ENCODE measurements around the gene GPR17. TPM values are rescaled to one million over a fixed set of nuclear protein-coding genes. Genes with fewer than 3 reads are reported as not detected.

The GPR17 gene
- total and polyA plus RNA-seq, 9 of the 15 experiments (the other 6 are each of a cell fraction or from before 2014, with no cell fraction given), result not detected

DNA sequence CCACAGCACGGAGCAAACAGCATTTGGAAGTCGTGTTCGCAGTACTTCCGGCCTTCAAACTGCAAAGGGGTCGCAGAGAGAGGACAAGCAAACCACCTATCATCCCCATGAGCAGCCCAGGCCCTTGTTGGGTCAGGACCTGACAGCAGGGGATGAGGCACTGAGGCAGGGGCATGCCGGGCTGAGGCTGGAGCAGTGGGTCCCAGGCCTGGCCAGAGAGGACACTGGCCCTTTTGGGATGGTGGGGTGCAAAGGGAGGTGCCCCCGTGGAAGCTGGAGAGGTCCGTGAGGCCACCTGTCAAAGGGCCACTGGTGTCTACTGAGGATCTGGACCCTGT is 8.9 kb downstream of the GPR17 start (continued):
- TF ChIP-seq TFAM (CRISPR knock-in tag; conservative IDR thresholded peaks at IDR 0.05), result no peak

DNA sequence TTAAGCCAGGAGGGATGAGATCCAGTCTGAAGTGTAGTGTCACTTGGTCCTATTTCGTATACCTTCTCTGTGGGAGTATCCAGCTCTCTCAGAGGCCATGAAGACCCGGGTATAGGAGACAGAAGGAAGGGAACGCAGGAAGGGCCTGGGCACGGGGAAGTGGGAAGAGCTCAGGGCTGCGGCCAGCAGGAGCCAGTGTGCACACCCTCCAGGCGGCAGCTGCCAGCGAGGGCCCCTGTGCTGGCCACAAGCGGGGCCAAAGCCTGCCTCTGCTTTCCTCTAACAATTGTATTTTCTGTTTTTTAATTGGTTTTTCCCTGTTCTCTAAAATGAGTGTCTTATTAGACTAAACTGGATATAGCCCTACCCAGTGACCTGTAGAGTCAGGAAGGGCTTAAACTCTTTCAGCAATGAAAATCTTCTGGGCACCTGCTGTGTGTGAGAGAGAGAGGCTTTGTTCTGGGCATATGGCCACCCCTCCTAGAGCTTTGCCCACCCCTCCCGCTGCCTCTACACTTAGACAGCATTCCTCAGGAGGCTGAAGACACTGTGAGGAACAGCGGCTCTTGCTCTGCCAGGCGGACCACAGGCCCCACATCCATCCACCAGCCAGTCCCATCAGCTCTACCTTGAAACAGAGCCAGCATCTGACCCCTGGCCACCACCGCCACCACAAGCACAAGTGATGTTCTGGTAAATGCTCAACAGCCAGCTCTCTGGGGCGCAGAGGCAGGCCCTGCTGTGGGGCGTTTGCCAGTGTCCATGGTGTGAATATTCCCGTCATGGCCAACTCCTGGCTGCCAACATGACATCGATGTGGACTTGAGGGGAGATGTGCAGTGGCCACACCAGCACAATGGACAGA is 9.5 kb downstream of the GPR17 start:
- Histone ChIP-seq H3K9ac (ENCODE audit: insufficient read depth in 1 of 2, low read depth in 2 of 2, low read length in 2 of 2) (no peak overlapping the region), H3K4me2 (ENCODE audit: insufficient read depth, low read length) (no peak overlapping the region), H3K9me1 (ENCODE audit: control insufficient read depth, insufficient read depth, low read length) (no peaks in the 10 kb centered on the region), H3K4me1 (replicated peaks in 1 of 2; ENCODE audit: control insufficient read depth in 2 of 2, insufficient read depth in 2 of 2, low read length in 2 of 2) (peaks cover 0 to 23% of the 10 kb centered on the region in 2 experiments; a peak in 1 of 5 replicates), H3K79me2 (ENCODE audit: control insufficient read depth, insufficient read depth, low read length) (no peaks in the 10 kb centered on the region), H3K9me3 (replicated peaks; ENCODE audit: control insufficient read depth, insufficient read depth, low read depth, low read length) (no peaks in the 10 kb centered on the region; the same call in 1 of the 2 replicates), H3K27ac (ENCODE audit: extremely low read depth, low read depth, low read length) (no peak overlapping the region), H4K20me1 (replicated peaks; ENCODE audit: control insufficient read depth, insufficient read depth, low read length) (peaks cover 13% of the 10 kb centered on the region; the same call in 1 of the 2 replicates), H3K36me3 (ENCODE audit: control insufficient read depth, insufficient read depth, low read length) (no peaks in the 10 kb centered on the region), H3K4me3 (no peak overlapping the region), H3K27me3 (ENCODE audit: control insufficient read depth in 2 of 2, insufficient read depth in 2 of 2, low read length in 2 of 2) (peaks cover 55 to 80% of the 10 kb centered on the region in 2 experiments), H2AFZ (ENCODE audit: low read depth, low read length) (no peak overlapping the region)
- POLR2A ChIA-PET, result interaction anchor here (0.7 kb wide), 1 partner anchor 11 kb away, joined by 3 read pairs; no protein-coding TSS in a partner anchor
- no TSS peak for BruUV-seq (replicated peaks)
- CTCF ChIA-PET (ENCODE audit: low intra/inter-chr PET ratio), result no interaction called here
- ATAC-seq (no peak), DNase-seq (ENCODE audit: extremely low read depth in 1 of 4, low spot score in 3 of 4) (no peak), FAIRE-seq (no peak)
- in situ Hi-C loops (cut with MboI), result no loop called here
- intact Hi-C loops (cut with micrococcal nuclease), result no loop called here
- 6% methylated on average over 16 of the region's 16 CpGs for WGBS (ENCODE audit: insufficient coverage, low coverage, missing lambda C conversion rate)
- TF ChIP-seq U2AF1 (optimal IDR thresholded peaks at IDR 0.05; ENCODE audit: low read depth, low read length), result no peak
- no peak for TF ChIP-seq ILF3 (IDR thresholded peaks at IDR 0.05; ENCODE audit: borderline replicate concordance)
- no peak for TF ChIP-seq HNRNPK (IDR thresholded peaks at IDR 0.05; ENCODE audit: low read depth, low read length, poor library complexity, severe bottlenecking)
- TF ChIP-seq, protein P1, sequence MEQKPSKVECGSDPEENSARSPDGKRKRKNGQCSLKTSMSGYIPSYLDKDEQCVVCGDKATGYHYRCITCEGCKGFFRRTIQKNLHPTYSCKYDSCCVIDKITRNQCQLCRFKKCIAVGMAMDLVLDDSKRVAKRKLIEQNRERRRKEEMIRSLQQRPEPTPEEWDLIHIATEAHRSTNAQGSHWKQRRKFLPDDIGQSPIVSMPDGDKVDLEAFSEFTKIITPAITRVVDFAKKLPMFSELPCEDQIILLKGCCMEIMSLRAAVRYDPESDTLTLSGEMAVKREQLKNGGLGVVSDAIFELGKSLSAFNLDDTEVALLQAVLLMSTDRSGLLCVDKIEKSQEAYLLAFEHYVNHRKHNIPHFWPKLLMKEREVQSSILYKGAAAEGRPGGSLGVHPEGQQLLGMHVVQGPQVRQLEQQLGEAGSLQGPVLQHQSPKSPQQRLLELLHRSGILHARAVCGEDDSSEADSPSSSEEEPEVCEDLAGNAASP (IDR thresholded peaks at IDR 0.05), result no peak
- no peak for TF ChIP-seq BRD4 (IDR thresholded peaks at IDR 0.05)
- TF ChIP-seq STAT5B (CRISPR knock-in tag; IDR thresholded peaks at IDR 0.05), result no peak
- TF ChIP-seq, protein P2, sequence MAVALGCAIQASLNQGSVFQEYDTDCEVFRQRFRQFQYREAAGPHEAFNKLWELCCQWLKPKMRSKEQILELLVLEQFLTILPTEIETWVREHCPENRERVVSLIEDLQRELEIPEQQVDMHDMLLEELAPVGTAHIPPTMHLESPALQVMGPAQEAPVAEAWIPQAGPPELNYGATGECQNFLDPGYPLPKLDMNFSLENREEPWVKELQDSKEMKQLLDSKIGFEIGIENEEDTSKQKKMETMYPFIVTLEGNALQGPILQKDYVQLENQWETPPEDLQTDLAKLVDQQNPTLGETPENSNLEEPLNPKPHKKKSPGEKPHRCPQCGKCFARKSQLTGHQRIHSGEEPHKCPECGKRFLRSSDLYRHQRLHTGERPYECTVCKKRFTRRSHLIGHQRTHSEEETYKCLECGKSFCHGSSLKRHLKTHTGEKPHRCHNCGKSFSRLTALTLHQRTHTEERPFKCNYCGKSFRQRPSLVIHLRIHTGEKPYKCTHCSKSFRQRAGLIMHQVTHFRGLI (CRISPR knock-in tag; IDR thresholded peaks at IDR 0.05), result no peak
- no peak for TF ChIP-seq ZNF644 (tag; IDR thresholded peaks at IDR 0.05; ENCODE audit: low read depth)
- TF ChIP-seq ZNF695 (CRISPR knock-in tag; IDR thresholded peaks at IDR 0.05), result no peak
- TF ChIP-seq TEAD1 (CRISPR knock-in tag; IDR thresholded peaks at IDR 0.05), result no peak
- no peak for TF ChIP-seq FOXJ2 (tag; IDR thresholded peaks at IDR 0.05)
- no peak for TF ChIP-seq ZNF165 (CRISPR knock-in tag; IDR thresholded peaks at IDR 0.05; ENCODE audit: borderline replicate concordance)
- no peak for TF ChIP-seq PCBP2 (IDR thresholded peaks at IDR 0.05; ENCODE audit: low read depth, low read length, poor library complexity, severe bottlenecking)
- TF ChIP-seq ZNF586 (CRISPR knock-in tag; conservative IDR thresholded peaks at IDR 0.05), result no peak
- TF ChIP-seq KDM5B (IDR thresholded peaks at IDR 0.05; ENCODE audit: insufficient replicate concordance, low read depth, low read length), result no peak
- no peak for TF ChIP-seq NUFIP1 (IDR thresholded peaks at IDR 0.05; ENCODE audit: partially characterized antibody)

All from K562 (cell line).